Measurements from ENCODE around the gene SDCCAG8. TPM values are rescaled to one million over a fixed set of nuclear protein-coding genes. Genes with fewer than 3 reads are reported as not detected.

SDCCAG8 gene
- total RNA-seq, 1 donor from 2014 or later = 26.7 TPM

DNA sequence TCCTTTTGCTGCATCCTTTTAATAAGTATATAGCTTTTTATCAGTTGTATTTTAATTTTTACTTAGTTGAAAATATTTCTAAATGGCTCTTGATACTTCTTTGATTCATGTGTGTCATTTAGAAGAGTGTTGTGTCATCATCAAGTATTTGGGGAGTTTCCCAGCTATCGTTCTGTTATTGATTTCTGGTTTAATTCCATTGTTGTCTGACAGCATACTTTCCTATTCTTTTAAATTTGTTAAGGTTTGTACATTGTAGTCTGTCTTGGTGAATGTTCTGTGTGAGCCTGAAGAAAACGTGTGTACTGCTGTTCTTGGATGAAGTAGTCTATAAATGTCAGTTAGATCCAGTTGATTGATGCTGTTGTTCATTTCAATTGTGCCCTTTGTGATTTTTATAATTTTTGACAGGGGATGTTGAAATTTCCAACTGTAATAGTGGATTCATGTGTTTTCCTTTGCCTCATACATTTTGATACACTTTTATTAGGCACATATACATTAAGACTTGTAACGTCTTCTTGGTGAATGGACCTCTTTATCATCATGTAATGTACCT is 24.8 kb downstream of the SDCCAG8 start:
- Mint-ChIP-seq H3K4me3 (ENCODE audit: unreplicated experiment) (no peak overlapping the region), H3K9me3 (ENCODE audit: unreplicated experiment) (peaks cover 6% of the 10 kb centered on the region), H3K27me3 (ENCODE audit: unreplicated experiment) (no peaks in the 10 kb centered on the region), H3K27ac (ENCODE audit: unreplicated experiment) (no peak overlapping the region), H3K36me3 (ENCODE audit: unreplicated experiment) (peaks cover 49% of the 10 kb centered on the region), H3K4me1 (ENCODE audit: unreplicated experiment) (peaks cover 19% of the 10 kb centered on the region)
- TF ChIP-seq, protein P1, sequence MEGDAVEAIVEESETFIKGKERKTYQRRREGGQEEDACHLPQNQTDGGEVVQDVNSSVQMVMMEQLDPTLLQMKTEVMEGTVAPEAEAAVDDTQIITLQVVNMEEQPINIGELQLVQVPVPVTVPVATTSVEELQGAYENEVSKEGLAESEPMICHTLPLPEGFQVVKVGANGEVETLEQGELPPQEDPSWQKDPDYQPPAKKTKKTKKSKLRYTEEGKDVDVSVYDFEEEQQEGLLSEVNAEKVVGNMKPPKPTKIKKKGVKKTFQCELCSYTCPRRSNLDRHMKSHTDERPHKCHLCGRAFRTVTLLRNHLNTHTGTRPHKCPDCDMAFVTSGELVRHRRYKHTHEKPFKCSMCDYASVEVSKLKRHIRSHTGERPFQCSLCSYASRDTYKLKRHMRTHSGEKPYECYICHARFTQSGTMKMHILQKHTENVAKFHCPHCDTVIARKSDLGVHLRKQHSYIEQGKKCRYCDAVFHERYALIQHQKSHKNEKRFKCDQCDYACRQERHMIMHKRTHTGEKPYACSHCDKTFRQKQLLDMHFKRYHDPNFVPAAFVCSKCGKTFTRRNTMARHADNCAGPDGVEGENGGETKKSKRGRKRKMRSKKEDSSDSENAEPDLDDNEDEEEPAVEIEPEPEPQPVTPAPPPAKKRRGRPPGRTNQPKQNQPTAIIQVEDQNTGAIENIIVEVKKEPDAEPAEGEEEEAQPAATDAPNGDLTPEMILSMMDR (IDR thresholded peaks at IDR 0.05) = no peak
- DNase-seq (ENCODE audit: extremely low spot score, unreplicated experiment) = no peak

DNA sequence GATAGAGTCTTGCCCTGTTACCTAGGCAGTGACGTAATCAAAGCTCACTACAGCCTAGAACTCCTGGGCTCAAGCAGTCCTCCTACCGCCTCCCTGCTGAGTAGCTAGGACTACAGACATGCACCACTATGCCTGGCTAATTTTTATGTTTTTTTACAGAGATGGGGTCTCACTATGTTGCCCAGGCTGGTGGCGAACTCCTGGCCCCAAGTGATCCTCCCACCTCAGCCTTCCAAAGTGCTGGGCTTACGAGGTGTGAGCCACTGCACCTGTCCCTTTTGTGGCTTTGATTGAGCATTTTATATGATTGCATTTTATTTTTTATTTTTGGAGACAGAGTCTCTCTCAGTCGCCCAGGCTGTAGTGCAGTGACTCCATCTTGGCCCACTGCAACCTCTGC is 25.8 kb downstream of the SDCCAG8 start:
- no peak overlapping the region for H3K4me3 Mint-ChIP-seq (ENCODE audit: unreplicated experiment)

GRCh38 chr1:243286409-243287122 is 30.7 kb downstream of the SDCCAG8 start:
- Mint-ChIP-seq H3K36me3 (ENCODE audit: unreplicated experiment) (peaks cover 31% of the 10 kb centered on the region), H3K4me1 (ENCODE audit: unreplicated experiment) (peaks cover 57% of the 10 kb centered on the region)
- no peak for DNase-seq (ENCODE audit: extremely low spot score, unreplicated experiment)

More for the DNA sequence above, 25.8 kb downstream of the SDCCAG8 start:
- DNase-seq (ENCODE audit: extremely low spot score, unreplicated experiment) = no peak
- no peaks in the 10 kb centered on the region for H3K27me3 Mint-ChIP-seq (ENCODE audit: unreplicated experiment)
- H3K36me3 Mint-ChIP-seq (ENCODE audit: unreplicated experiment) = peaks cover 41% of the 10 kb centered on the region
- H3K4me1 Mint-ChIP-seq (ENCODE audit: unreplicated experiment) = peaks cover 28% of the 10 kb centered on the region
- H3K9me3 Mint-ChIP-seq (ENCODE audit: unreplicated experiment) = peaks cover 6% of the 10 kb centered on the region
- no peak overlapping the region for H3K27ac Mint-ChIP-seq (ENCODE audit: unreplicated experiment)
- TF ChIP-seq, protein P1 (IDR thresholded peaks at IDR 0.05) = no peak

GRCh38 chr1:243287123-243287460 is 31.3 kb downstream of the SDCCAG8 start:
- no peaks in the 10 kb centered on the region for H3K27me3 Mint-ChIP-seq (ENCODE audit: unreplicated experiment)
- TF ChIP-seq, protein P1 (IDR thresholded peaks at IDR 0.05) = no peak
- H3K27ac Mint-ChIP-seq (ENCODE audit: unreplicated experiment) = peak overlapping the region; percentile 11
- H3K36me3 Mint-ChIP-seq (ENCODE audit: unreplicated experiment) = peaks cover 26% of the 10 kb centered on the region
- DNase-seq (ENCODE audit: extremely low spot score, unreplicated experiment) = no peak
- no peak overlapping the region for H3K4me3 Mint-ChIP-seq (ENCODE audit: unreplicated experiment)
- H3K9me3 Mint-ChIP-seq (ENCODE audit: unreplicated experiment) = peaks cover 6% of the 10 kb centered on the region
- H3K4me1 Mint-ChIP-seq (ENCODE audit: unreplicated experiment) = peaks cover 58% of the 10 kb centered on the region

More at GRCh38 chr1:243286409-243287122, 30.7 kb downstream of the SDCCAG8 start:
- H3K27me3 Mint-ChIP-seq (ENCODE audit: unreplicated experiment) = no peaks in the 10 kb centered on the region
- TF ChIP-seq, protein P1 (IDR thresholded peaks at IDR 0.05) = no peak
- peaks cover 6% of the 10 kb centered on the region for H3K9me3 Mint-ChIP-seq (ENCODE audit: unreplicated experiment)
- H3K27ac Mint-ChIP-seq (ENCODE audit: unreplicated experiment) = peak overlapping the region; percentile 11
- H3K4me3 Mint-ChIP-seq (ENCODE audit: unreplicated experiment) = no peak overlapping the region

DNA sequence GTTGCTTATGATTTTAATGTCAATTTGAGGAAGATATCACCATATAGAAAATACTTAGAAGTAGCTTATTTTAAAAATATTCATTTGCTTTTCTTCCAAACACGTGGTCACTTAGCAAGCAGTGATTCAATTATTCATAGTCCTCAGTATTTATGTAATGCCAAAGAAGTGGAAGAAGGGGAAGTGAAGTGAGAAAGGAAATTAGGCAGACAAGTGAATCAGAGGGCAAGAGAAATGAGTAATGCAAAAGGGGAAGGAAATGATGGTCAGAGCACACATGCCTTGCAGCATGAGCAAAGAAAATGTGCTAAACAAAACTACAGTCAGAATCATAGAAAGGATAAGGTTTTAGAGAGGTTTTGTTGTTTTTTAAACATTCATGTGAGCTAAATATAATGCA is 31.8 kb downstream of the SDCCAG8 start:
- H3K36me3 Mint-ChIP-seq (ENCODE audit: unreplicated experiment) = peaks cover 20% of the 10 kb centered on the region
- H3K4me3 Mint-ChIP-seq (ENCODE audit: unreplicated experiment) = no peak overlapping the region
- DNase-seq (ENCODE audit: extremely low spot score, unreplicated experiment) = no peak
- H3K27ac Mint-ChIP-seq (ENCODE audit: unreplicated experiment) = peak overlapping the region; percentile 11
- no peaks in the 10 kb centered on the region for H3K27me3 Mint-ChIP-seq (ENCODE audit: unreplicated experiment)
- H3K9me3 Mint-ChIP-seq (ENCODE audit: unreplicated experiment) = peaks cover 6% of the 10 kb centered on the region
- H3K4me1 Mint-ChIP-seq (ENCODE audit: unreplicated experiment) = peaks cover 54% of the 10 kb centered on the region
- TF ChIP-seq, protein P1 (IDR thresholded peaks at IDR 0.05) = no peak
